MM.1S (cell line): Measurements from ENCODE around the gene TRMT61B.

Source experiments
- DNase-seq: peaks from one replicate; pipeline ENCODE4 v3.0.0-alpha.2; 2015
- H2AFZ ChIP-seq: fragments of 300-600 bp; sonication (generic); 2 replicates; pipeline ENCODE4 v1.6.0; 2016; ENCODE audit warnings: antibody characterized with exemption, low read length
- H3F3A ChIP-seq: fragments of 300-600 bp; sonication (generic); 2 replicates; pipeline ENCODE4 v1.6.1; 2016; ENCODE audit warnings: mild to moderate bottlenecking, antibody characterized with exemption, low read length, moderate library complexity, mixed read lengths; ENCODE audit not compliant: insufficient read depth
- H3K27ac ChIP-seq: fragments of 300-600 bp; sonication (generic); 2 replicates; pipeline ENCODE4 v1.5.1; 2016; ENCODE audit warnings: mild to moderate bottlenecking, low read length
- H3K27me3 ChIP-seq: fragments of 300-600 bp; sonication (generic); replicated peaks from 2 replicates; pipeline ENCODE4 v1.6.0; 2016; ENCODE audit warnings: low read length; ENCODE audit not compliant: insufficient read depth
- H3K36me3 ChIP-seq: fragments of 300-600 bp; sonication (generic); replicated peaks from 2 replicates; pipeline ENCODE4 v1.6.1; 2016; ENCODE audit warnings: mild to moderate bottlenecking, low read length, mixed read lengths; ENCODE audit not compliant: insufficient read depth
- H3K4me1 ChIP-seq: fragments of 300-600 bp; sonication (generic); 2 replicates; pipeline ENCODE4 v1.6.1; 2016; ENCODE audit warnings: low read length, mixed read lengths
- H3K4me2 ChIP-seq: fragments of 300-600 bp; sonication (generic); 2 replicates; pipeline ENCODE4 v1.6.0; 2016; ENCODE audit warnings: low read depth, low read length
- H3K4me3 ChIP-seq: fragments of 300-600 bp; sonication (generic); 2 replicates; pipeline ENCODE4 v1.5.1; 2016; ENCODE audit warnings: low read length, mixed read lengths
- H3K79me2 ChIP-seq: fragments of 300-600 bp; sonication (generic); 2 replicates; pipeline ENCODE4 v1.6.1; 2016; ENCODE audit warnings: mixed run types, low read length, mixed read lengths
- H3K9ac ChIP-seq: fragments of 300-600 bp; sonication (generic); 2 replicates; pipeline ENCODE4 v1.6.1; 2016; ENCODE audit warnings: low read length, mixed read lengths
- H3K9me2 ChIP-seq: fragments of 300-600 bp; sonication (generic); replicated peaks from 2 replicates; pipeline ENCODE4 v1.6.1; 2016; ENCODE audit warnings: mild to moderate bottlenecking, low read length, mixed read lengths; ENCODE audit not compliant: insufficient read depth
- H3K9me3 ChIP-seq: fragments of 300-600 bp; sonication (generic); replicated peaks from 2 replicates; pipeline ENCODE4 v1.6.1; 2016; ENCODE audit warnings: mild to moderate bottlenecking, low read length, mixed read lengths; ENCODE audit not compliant: insufficient read depth
- H4K20me1 ChIP-seq: fragments of 300-600 bp; sonication (generic); 2 replicates; pipeline ENCODE4 v1.6.1; 2016; ENCODE audit warnings: mild to moderate bottlenecking, low read length, moderate library complexity, mixed read lengths; ENCODE audit not compliant: insufficient read depth
- EZH2 ChIP-seq: fragments of 300-600 bp; sonication (generic); optimal IDR thresholded peaks from 2 replicates; pipeline ENCODE3; 2017; ENCODE audit warnings: low read depth, mild to moderate bottlenecking, antibody characterized with exemption, low read length, mixed read lengths
- EZH2phosphoT487 ChIP-seq: fragments of 300-600 bp; sonication (generic); IDR thresholded peaks from 2 replicates; pipeline ENCODE4 v1.6.1; 2018; ENCODE audit warnings: antibody characterized with exemption, low read length
- TF ChIP-seq, protein P1 (sequence below): fragments of 300-600 bp; sonication (generic); IDR thresholded peaks from 2 replicates; pipeline ENCODE4 v1.5.1; 2016; ENCODE audit warnings: antibody characterized with exemption, low read length, mixed read lengths

The TRMT61B gene

GRCh38 chr2:28855977-28856376 is 14.1 kb downstream of the TRMT61B start:
- no peak for TF ChIP-seq EZH2phosphoT487
- TF ChIP-seq EZH2: no peak
- TF ChIP-seq, protein P1, sequence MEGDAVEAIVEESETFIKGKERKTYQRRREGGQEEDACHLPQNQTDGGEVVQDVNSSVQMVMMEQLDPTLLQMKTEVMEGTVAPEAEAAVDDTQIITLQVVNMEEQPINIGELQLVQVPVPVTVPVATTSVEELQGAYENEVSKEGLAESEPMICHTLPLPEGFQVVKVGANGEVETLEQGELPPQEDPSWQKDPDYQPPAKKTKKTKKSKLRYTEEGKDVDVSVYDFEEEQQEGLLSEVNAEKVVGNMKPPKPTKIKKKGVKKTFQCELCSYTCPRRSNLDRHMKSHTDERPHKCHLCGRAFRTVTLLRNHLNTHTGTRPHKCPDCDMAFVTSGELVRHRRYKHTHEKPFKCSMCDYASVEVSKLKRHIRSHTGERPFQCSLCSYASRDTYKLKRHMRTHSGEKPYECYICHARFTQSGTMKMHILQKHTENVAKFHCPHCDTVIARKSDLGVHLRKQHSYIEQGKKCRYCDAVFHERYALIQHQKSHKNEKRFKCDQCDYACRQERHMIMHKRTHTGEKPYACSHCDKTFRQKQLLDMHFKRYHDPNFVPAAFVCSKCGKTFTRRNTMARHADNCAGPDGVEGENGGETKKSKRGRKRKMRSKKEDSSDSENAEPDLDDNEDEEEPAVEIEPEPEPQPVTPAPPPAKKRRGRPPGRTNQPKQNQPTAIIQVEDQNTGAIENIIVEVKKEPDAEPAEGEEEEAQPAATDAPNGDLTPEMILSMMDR: no peak

GRCh38 chr2:28855193-28855592 is 14.9 kb downstream of the TRMT61B start:
- H3K4me2 ChIP-seq: no peak overlapping the region
- no peaks in the 10 kb centered on the region for H3K9me3 ChIP-seq
- H3K4me3 ChIP-seq: no peak overlapping the region
- TF ChIP-seq, protein P1: no peak
- TF ChIP-seq EZH2 (no peak), EZH2phosphoT487 (no peak)
- H2AFZ ChIP-seq: no peak overlapping the region
- no peaks in the 10 kb centered on the region for H3K79me2 ChIP-seq
- no peak for DNase-seq
- no peaks in the 10 kb centered on the region for H3F3A ChIP-seq
- H3K27ac ChIP-seq: no peak overlapping the region
- H3K27me3 ChIP-seq: no peaks in the 10 kb centered on the region
- no peak overlapping the region for H3K9ac ChIP-seq
- no peaks in the 10 kb centered on the region for H3K4me1 ChIP-seq
- no peaks in the 10 kb centered on the region for H4K20me1 ChIP-seq
- H3K36me3 ChIP-seq: no peaks in the 10 kb centered on the region
- H3K9me2 ChIP-seq: no peaks in the 10 kb centered on the region

More at GRCh38 chr2:28855977-28856376, 14.1 kb downstream of the TRMT61B start:
- no peaks in the 10 kb centered on the region for H3K9me3 ChIP-seq
- no peak overlapping the region for H3K27ac ChIP-seq
- no peaks in the 10 kb centered on the region for H3K4me1 ChIP-seq
- H3K27me3 ChIP-seq: no peaks in the 10 kb centered on the region
- no peak overlapping the region for H2AFZ ChIP-seq
- DNase-seq: no peak
- no peak overlapping the region for H3K4me3 ChIP-seq
- H4K20me1 ChIP-seq: no peaks in the 10 kb centered on the region
- no peak overlapping the region for H3K4me2 ChIP-seq
- H3F3A ChIP-seq: no peaks in the 10 kb centered on the region
- no peak overlapping the region for H3K9ac ChIP-seq
- H3K36me3 ChIP-seq: no peaks in the 10 kb centered on the region; the same call in 1 of the 2 replicates
- no peaks in the 10 kb centered on the region for H3K9me2 ChIP-seq
- H3K79me2 ChIP-seq: no peaks in the 10 kb centered on the region

DNA sequence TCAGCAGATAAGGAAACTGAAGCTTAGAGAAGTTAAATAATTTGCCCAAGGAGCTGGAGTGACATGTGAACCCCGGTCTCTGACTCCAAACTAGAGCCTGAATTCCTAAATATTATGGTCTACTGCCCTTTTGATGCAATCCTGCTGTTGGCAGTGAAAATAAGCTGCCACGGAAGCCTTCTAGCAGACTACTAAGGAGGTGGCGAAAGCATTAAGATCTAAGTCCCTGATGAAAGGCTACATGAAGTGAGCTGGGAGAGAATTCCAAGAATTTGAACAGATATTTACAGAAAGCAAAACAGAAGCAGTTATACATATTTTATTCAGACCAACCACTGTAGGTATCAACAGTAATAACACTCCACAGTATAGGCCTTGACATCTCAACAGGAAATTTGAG is 28.1 kb downstream of the TRMT61B start:
- no peak for DNase-seq
- Histone ChIP-seq H3K27me3 (no peaks in the 10 kb centered on the region), H3K79me2 (no peaks in the 10 kb centered on the region), H4K20me1 (no peaks in the 10 kb centered on the region), H3K36me3 (no peaks in the 10 kb centered on the region), H3K9ac (no peak overlapping the region), H3F3A (no peaks in the 10 kb centered on the region), H3K9me2 (no peaks in the 10 kb centered on the region), H3K4me3 (no peak overlapping the region), H3K9me3 (no peaks in the 10 kb centered on the region), H3K4me2 (no peak overlapping the region), H3K27ac (no peak overlapping the region), H2AFZ (no peak overlapping the region), H3K4me1 (no peaks in the 10 kb centered on the region)
- TF ChIP-seq EZH2phosphoT487: no peak
- TF ChIP-seq, protein P1: no peak
- TF ChIP-seq EZH2: no peak
